GM23338 (cell line): ENCODE measurements around the gene NSMCE1. TPM values are rescaled to one million over a fixed set of nuclear protein-coding genes. Genes with fewer than 3 reads are reported as not detected.

ENCODE experiments used
- ATAC-seq: fragments of 200-7000 bp; cut with Tn5 transposase; 3 replicates; pipeline ENCODE4 v1.9.1; 2020
- DNase-seq: peaks from one replicate; pipeline ENCODE4 v3.0.0-alpha.2; 2015; ENCODE audit warnings: low spot score
- H2AFZ ChIP-seq: fragments of 200-600 bp; sonication (generic); 2 replicates; pipeline ENCODE4 v1.8.0; 2016; ENCODE audit warnings: antibody characterized with exemption, mild to moderate bottlenecking, moderate library complexity
- H3F3A ChIP-seq: fragments of 200-600 bp; sonication (generic); replicated peaks from 2 replicates; pipeline ENCODE4 v1.8.0; 2017; ENCODE audit warnings: antibody characterized with exemption, mixed run types, low read depth
- H3K27ac ChIP-seq: fragments of 200-600 bp; sonication (generic); 2 replicates; pipeline ENCODE4 v1.6.1; 2016; ENCODE audit warnings: low read depth
- H3K27me3 ChIP-seq: fragments of 200-600 bp; sonication (generic); 2 replicates; pipeline ENCODE4 v1.8.0; 2016; ENCODE audit warnings: mild to moderate bottlenecking, mixed run types, moderate library complexity; ENCODE audit not compliant: insufficient read depth
- H3K36me3 ChIP-seq: fragments of 200-600 bp; sonication (generic); 2 replicates; pipeline ENCODE4 v1.8.0; 2016; ENCODE audit warnings: mild to moderate bottlenecking; ENCODE audit not compliant: insufficient read depth
- H3K4me1 ChIP-seq: fragments of 200-600 bp; sonication (generic); 2 replicates; pipeline ENCODE4 v1.8.0; 2016; ENCODE audit warnings: mild to moderate bottlenecking, moderate library complexity; ENCODE audit not compliant: insufficient read depth
- H3K4me2 ChIP-seq: fragments of 200-600 bp; sonication (generic); 2 replicates; pipeline ENCODE4 v1.7.1; 2017; ENCODE audit warnings: mixed run types
- H3K4me3 ChIP-seq: fragments of 200-600 bp; sonication (generic); 2 replicates; pipeline ENCODE4 v1.6.1; 2016; ENCODE audit warnings: mixed run types
- H3K79me2 ChIP-seq: fragments of 200-600 bp; sonication (generic); replicated peaks from 2 replicates; pipeline ENCODE4 v1.8.0; 2017; ENCODE audit warnings: mild to moderate bottlenecking; ENCODE audit not compliant: insufficient read depth
- H3K9me2 ChIP-seq: fragments of 200-600 bp; sonication (generic); 2 replicates; pipeline ENCODE4 v1.8.0; 2017; ENCODE audit not compliant: insufficient read depth
- H4K20me1 ChIP-seq: fragments of 200-600 bp; sonication (generic); replicated peaks from 2 replicates; pipeline ENCODE4 v1.8.0; 2017; ENCODE audit warnings: mild to moderate bottlenecking; ENCODE audit not compliant: insufficient read depth
- H3K27ac Mint-ChIP-seq: 2 replicates; pipeline ENCODE4 v1.8.0; 2020; ENCODE audit warnings: inconsistent platforms, mild to moderate bottlenecking, moderate library complexity, mixed read lengths
- H3K27me3 Mint-ChIP-seq: 3 replicates; pipeline ENCODE4 v1.8.0; 2022; ENCODE audit warnings: low read depth, mild to moderate bottlenecking, moderate library complexity, mixed read lengths, inconsistent platforms; ENCODE audit not compliant: insufficient read depth, poor library complexity
- H3K36me3 Mint-ChIP-seq: 3 replicates; pipeline ENCODE4 v1.8.0; 2021; ENCODE audit warnings: low read depth, mild to moderate bottlenecking, inconsistent platforms, moderate library complexity, mixed read lengths
- H3K4me1 Mint-ChIP-seq: 3 replicates; pipeline ENCODE4 v1.8.0; 2020; ENCODE audit warnings: mild to moderate bottlenecking, inconsistent platforms, mixed read lengths
- H3K4me3 Mint-ChIP-seq: 3 replicates; pipeline ENCODE4 v1.8.0; 2021; ENCODE audit warnings: moderate library complexity, mild to moderate bottlenecking, inconsistent platforms, mixed read lengths
- H3K9me3 Mint-ChIP-seq: 3 replicates; pipeline ENCODE4 v1.8.0; 2020; ENCODE audit warnings: moderate library complexity, mild to moderate bottlenecking, inconsistent platforms, mixed read lengths
- CREB1 ChIP-seq: fragments of 250-450 bp; sonication (Bioruptor Pico); IDR thresholded peaks from 2 replicates; pipeline ENCODE4 v1.5.0; 2020; ENCODE audit warnings: low read depth, mild to moderate bottlenecking, moderate library complexity
- EZH2 ChIP-seq: fragments of 200-600 bp; sonication (generic); IDR thresholded peaks from one replicate; pipeline ENCODE4 v1.8.0; 2017; ENCODE audit warnings: antibody characterized with exemption, mild to moderate bottlenecking, low read depth; ENCODE audit not compliant: unreplicated experiment
- JUNB ChIP-seq: IDR thresholded peaks from one replicate; pipeline ENCODE4 v1.6.1; 2016; ENCODE audit warnings: antibody characterized with exemption; ENCODE audit not compliant: unreplicated experiment
- NANOG ChIP-seq: IDR thresholded peaks from 2 replicates; pipeline ENCODE4 v1.6.1; 2016; ENCODE audit warnings: antibody characterized with exemption, borderline replicate concordance
- POLR2AphosphoS5 ChIP-seq: IDR thresholded peaks from 2 replicates; pipeline ENCODE4 v1.6.1; 2016; ENCODE audit warnings: antibody characterized with exemption, low read depth
- STAT1 ChIP-seq: IDR thresholded peaks from one replicate; pipeline ENCODE4 v1.6.1; 2016; ENCODE audit warnings: antibody characterized with exemption; ENCODE audit not compliant: unreplicated experiment
- ZNF331 ChIP-seq: fragments of 250-450 bp; sonication (Bioruptor Pico); IDR thresholded peaks from 2 replicates; pipeline ENCODE4 v1.5.0; 2020; ENCODE audit warnings: low read depth, mild to moderate bottlenecking, moderate library complexity
- ZNF462 ChIP-seq: fragments of 250-450 bp; sonication (Bioruptor Pico); IDR thresholded peaks from 2 replicates; pipeline ENCODE4 v1.5.0; 2020; ENCODE audit warnings: mild to moderate bottlenecking, moderate library complexity
- polyA plus RNA-seq: library from polyadenylated mRNA; unstranded; fragments of >200 nt; fragmentation: Nextera tagmentation; extraction: Ambion mirVana; gene quantifications from 2 replicates; pipeline ENCODE4 v1.2.1, GENCODE V29; 2016
- total RNA-seq: library from RNA; depleted of rRNA; stranded (reverse); fragments of >200 nt; shearing (Covaris generic); gene quantifications from 2 replicates; pipeline ENCODE4 v1.2.3, GENCODE V29; 2014
- TF ChIP-seq, protein P1 (sequence below): IDR thresholded peaks from 2 replicates; pipeline ENCODE4 v1.6.1; 2016; ENCODE audit warnings: antibody characterized with exemption

NSMCE1 gene
- total and polyA plus RNA-seq, 2 experiments from 2014 or later = 30.6 to 50.8 TPM

DNA sequence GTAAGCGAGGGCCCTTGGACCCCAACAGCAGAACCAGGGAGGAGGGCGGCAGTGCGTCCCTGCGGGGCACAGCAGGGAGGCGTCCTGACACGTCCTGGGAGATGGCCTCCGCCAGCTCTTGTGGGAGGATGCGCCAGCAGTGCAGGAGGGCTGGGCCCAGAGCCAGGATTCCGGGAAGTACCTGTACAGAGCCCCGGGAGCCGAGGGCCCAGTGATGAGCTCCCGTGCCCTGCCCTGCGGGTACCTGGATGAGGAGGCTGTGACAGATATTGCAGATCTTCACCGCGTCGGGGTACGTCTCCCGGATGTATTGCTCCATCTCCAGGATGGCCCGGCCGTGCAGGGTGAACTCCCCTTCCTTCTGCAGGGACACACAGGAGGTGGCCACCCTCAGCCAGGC lies 42.1 kb downstream of the NSMCE1 start:
- H3K9me3 Mint-ChIP-seq = peaks cover 3% of the 10 kb centered on the region; the same call in 2 of the 3 replicates
- 0 out of 2 replicates have a peak overlapping the region, but pooled peaks have one; percentile 11 for H3K27ac Mint-ChIP-seq
- no peaks in the 10 kb centered on the region for H3K36me3 ChIP-seq
- H3K4me1 Mint-ChIP-seq = peaks cover 4% of the 10 kb centered on the region; the same call in 2 of the 3 replicates
- peaks cover 4% of the 10 kb centered on the region for H3K27me3 Mint-ChIP-seq
- ATAC-seq (no peak; the same call in 2 of the 3 replicates), DNase-seq (no peak)
- H3K27ac ChIP-seq = no peak overlapping the region
- H3K36me3 Mint-ChIP-seq = peaks cover 5% of the 10 kb centered on the region; the same call in 2 of the 3 replicates
- H3K4me1 ChIP-seq = no peaks in the 10 kb centered on the region
- TF ChIP-seq CREB1 (no peak), JUNB (no peak)
- no peak overlapping the region for H3K4me3 ChIP-seq
- no peaks in the 10 kb centered on the region for H3F3A ChIP-seq
- no peak overlapping the region for H3K4me3 Mint-ChIP-seq
- no peaks in the 10 kb centered on the region for H3K79me2 ChIP-seq
- H2AFZ ChIP-seq = no peak overlapping the region
- H3K27me3 ChIP-seq = no peaks in the 10 kb centered on the region
- no peak overlapping the region for H3K4me2 ChIP-seq
- H4K20me1 ChIP-seq = no peaks in the 10 kb centered on the region
- H3K9me2 ChIP-seq = no peaks in the 10 kb centered on the region

DNA sequence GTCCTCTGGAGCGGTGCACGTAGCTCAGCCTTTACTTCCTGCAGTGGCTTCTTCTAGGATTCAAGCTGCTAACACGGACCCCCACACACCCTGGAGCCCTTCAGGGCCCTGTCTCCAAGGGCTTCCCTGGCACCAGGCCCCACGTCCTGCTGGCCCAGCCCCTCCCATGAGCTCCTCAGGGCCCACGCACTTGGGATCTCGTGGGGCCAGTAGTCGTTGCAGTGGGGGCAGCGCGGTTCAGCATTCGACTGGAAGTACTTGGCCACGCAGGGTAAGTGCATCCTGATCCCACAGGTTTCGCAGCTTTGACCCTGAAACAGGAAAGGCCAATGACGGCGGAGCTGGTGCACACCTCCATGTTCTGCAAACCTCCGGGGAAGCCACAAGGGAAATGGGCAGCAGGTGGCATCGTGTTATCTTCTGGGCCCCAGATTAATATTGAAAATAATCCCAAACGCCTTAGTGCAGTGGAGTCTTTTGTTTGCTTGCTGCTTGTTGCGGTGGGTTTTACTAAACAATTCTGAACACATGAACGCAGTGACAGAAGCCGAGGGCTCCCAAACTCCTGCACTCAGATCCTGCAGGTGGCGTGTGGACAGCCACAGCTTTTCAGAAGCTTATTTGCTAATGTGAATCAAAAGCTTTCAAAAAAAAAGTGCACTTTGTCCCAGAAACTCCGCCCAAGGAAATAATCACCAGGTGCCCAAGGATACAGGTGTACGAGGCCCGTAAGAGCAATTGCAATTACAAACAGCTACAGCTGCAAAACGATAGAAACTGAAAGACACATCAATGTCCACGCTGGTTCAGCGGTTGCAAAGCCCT lies 42.8 kb downstream of the NSMCE1 start:
- peaks cover 3% of the 10 kb centered on the region; the same call in 2 of the 3 replicates for H3K9me3 Mint-ChIP-seq
- peaks cover 5% of the 10 kb centered on the region; the same call in 2 of the 3 replicates for H3K36me3 Mint-ChIP-seq
- Histone ChIP-seq H3K9me2 (no peaks in the 10 kb centered on the region), H4K20me1 (no peaks in the 10 kb centered on the region), H3K4me3 (no peak overlapping the region), H3K27ac (no peak overlapping the region), H3K4me1 (no peaks in the 10 kb centered on the region), H3K27me3 (no peaks in the 10 kb centered on the region), H3K79me2 (no peaks in the 10 kb centered on the region), H3F3A (no peaks in the 10 kb centered on the region), H2AFZ (no peak overlapping the region), H3K4me2 (no peak overlapping the region), H3K36me3 (no peaks in the 10 kb centered on the region)
- H3K27ac Mint-ChIP-seq = 0 out of 2 replicates have a peak overlapping the region, but pooled peaks have one; percentile 11
- H3K27me3 Mint-ChIP-seq = peaks cover 5% of the 10 kb centered on the region
- ATAC-seq (no peak), DNase-seq (no peak)
- TF ChIP-seq, protein P1, sequence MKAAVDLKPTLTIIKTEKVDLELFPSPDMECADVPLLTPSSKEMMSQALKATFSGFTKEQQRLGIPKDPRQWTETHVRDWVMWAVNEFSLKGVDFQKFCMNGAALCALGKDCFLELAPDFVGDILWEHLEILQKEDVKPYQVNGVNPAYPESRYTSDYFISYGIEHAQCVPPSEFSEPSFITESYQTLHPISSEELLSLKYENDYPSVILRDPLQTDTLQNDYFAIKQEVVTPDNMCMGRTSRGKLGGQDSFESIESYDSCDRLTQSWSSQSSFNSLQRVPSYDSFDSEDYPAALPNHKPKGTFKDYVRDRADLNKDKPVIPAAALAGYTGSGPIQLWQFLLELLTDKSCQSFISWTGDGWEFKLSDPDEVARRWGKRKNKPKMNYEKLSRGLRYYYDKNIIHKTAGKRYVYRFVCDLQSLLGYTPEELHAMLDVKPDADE = no peak
- TF ChIP-seq STAT1 (no peak), EZH2 (no peak), ZNF462 (CRISPR knock-in tag) (no peak), POLR2AphosphoS5 (no peak), ZNF331 (CRISPR knock-in tag) (no peak), JUNB (no peak), NANOG (no peak)
- no peak overlapping the region for H3K4me3 Mint-ChIP-seq
- H3K4me1 Mint-ChIP-seq = peaks cover 4% of the 10 kb centered on the region; the same call in 2 of the 3 replicates
